Heart left ventricle (tissue), 16 donors: ENCODE results near the gene MKKS. TPM values are rescaled to one million over a fixed set of nuclear protein-coding genes. Genes with fewer than 3 reads are reported as not detected.

Experiments used
- ATAC-seq, 4 donors: fragments of 200-7000 bp; cut with Tn5 transposase; one replicate each; pipeline ENCODE4 v1.9.1; 2020 to 2022; ENCODE audit warnings: moderate library complexity in 4 of 4, mild to moderate bottlenecking in 3 of 4, moderate number of reproducible peaks in 1 of 4
- DNase-seq, 5 donors: peaks; one replicate each; pipeline ENCODE4 v3.0.0-alpha.2; 2020
- H3K27ac ChIP-seq, 12 donors: fragments of 200-600 bp; sonication (generic) in 4 of 12; one replicate each; pipeline versions ENCODE4 v1.5.0 to v1.8.0; 2016 to 2022; ENCODE audit warnings: mild to moderate bottlenecking in 2 of 12
- H3K27me3 ChIP-seq, 9 donors: fragments of 200-600 bp; sonication (generic) in 2 of 9; one replicate each; pipeline versions ENCODE4 v1.5.1 to v1.8.0; 2016 to 2022; ENCODE audit warnings: mild to moderate bottlenecking in 3 of 9
- H3K36me3 ChIP-seq, 9 donors: fragments of 200-600 bp; sonication (generic) in 2 of 9; one replicate each; pipeline versions ENCODE4 v1.5.0 to v1.8.0; 2018 to 2022; ENCODE audit warnings: mild to moderate bottlenecking in 2 of 9
- H3K4me1 ChIP-seq, 12 donors: fragments of 200-600 bp; sonication (generic) in 4 of 12; one replicate each; pipeline versions ENCODE4 v1.5.0 to v1.8.0; 2016 to 2022; ENCODE audit warnings: mild to moderate bottlenecking in 3 of 12
- H3K4me3 ChIP-seq, 12 donors: fragments of 200-600 bp; sonication (generic) in 4 of 12; one replicate each; pipeline versions ENCODE4 v1.5.0 to v1.8.0; 2017 to 2022; ENCODE audit warnings: mild to moderate bottlenecking in 9 of 12, moderate library complexity in 4 of 12
- H3K9me3 ChIP-seq, 12 donors: fragments of 200-600 bp; sonication (generic) in 4 of 12; one replicate each; pipeline versions ENCODE4 v1.5.0 to v1.8.0; 2016 to 2022; ENCODE audit warnings: mild to moderate bottlenecking in 1 of 12
- CTCF ChIP-seq, 12 donors: fragments of 200-600 bp; sonication (generic) in 4 of 12; IDR thresholded peaks; one replicate each; pipeline versions ENCODE4 v1.5.0 to v1.8.0; 2018 to 2022; ENCODE audit warnings: antibody characterized with exemption in 12 of 12, mild to moderate bottlenecking in 5 of 12
- POLR2A ChIP-seq, 2 donors: fragments of 450-650 bp; IDR thresholded peaks; one replicate each; pipeline ENCODE4 v1.6.1; 2017; ENCODE audit warnings: antibody characterized with exemption in 2 of 2, mild to moderate bottlenecking in 2 of 2, moderate library complexity in 2 of 2
- whole genome bisulfite sequencing, 4 donors: extraction: QIAGEN DNeasy Blood & Tissue Kit in 2 of 4; methylation state at CpG; one replicate each; pipeline versions ENCODE4 v1.1.5 to v1.1.7; 2013 to 2018; 5-methylcytosine and 5-hydroxymethylcytosine counted together
- intact Hi-C, 10 donors: fragments of 100-400 bp; cut with DNase I; formaldehyde crosslinking; loops; one replicate each; pipeline versions ENCODE4 v1.11.1 to v1.14.2; 2022
- polyA plus RNA-seq, 2 donors: library from polyadenylated mRNA; stranded (reverse); fragments of 200-250 nt; gene quantifications; one replicate each; pipeline ENCODE4 v1.2.3, GENCODE V29; 2013
- total RNA-seq, 9 donors: library from RNA; depleted of rRNA in 2 of 9; stranded (reverse); fragments of >200 nt in 2 of 9; fragmentation: NEBNext Ultra II Directional in 3 of 9; extraction: Animal tissue kit (Norgen Biotek cat#: 25700) in 3 of 9; gene quantifications; one replicate each; pipeline versions ENCODE4 v1.1.0 to v1.2.4, GENCODE V29; 2016 to 2023
- donor health status: ischemic (EF 13 %, LVEDD 7.1; RV severe dilation, severe dysfunction).
- donor health status: healthy with polysubstance abuse.
- donor health status: DM: no; HTN: yes; CAD: no.
- donor health status: DM: no; HTN: no; CAD: no.
- donor health status: ischemic (EF 25% LVEDD 6.9; RV normal size, moderate dysfunction).
- donor health status: ischemic (EF 25% LVEDD 5.7; RV mildly dilated, moderate dysfunction).
- donor health status: healthy.
- donor health status: DM: yes; HTN: yes; CAD: no.
- donor health status: ischemic (EF 35%, LVEDD 5.7; RV mildly dilated, moderate dysfunction).
- donor health status: nonischemic (EF 11% LVEDD 7.7; RV severe dilation, severe dysfunction).
- donor health status: DM: yes; HTN: yes; CAD: no.
- donor health status: PGD.
- donor health status: ischemic (EF 29% LVEDD 5.4; RV normal size, mild dysfunction).
- donor health status: nonischemic (EF 23%, LVEDD 6.1; RV moderate dilation, normal function).

The MKKS gene
- total and polyA plus RNA-seq, 11 donors: 12.0 to 30.1 (median 19.0) TPM

- DNase-seq (no peak), ATAC-seq (no peak)
- Histone ChIP-seq H3K9me3 (peaks cover 0 to 4% (median 0%) of the 10 kb centered on the region in 12 donors), H3K36me3 (no peaks in the 10 kb centered on the region), H3K4me1 (peaks cover 0 to 5% (median 0%) of the 10 kb centered on the region in 12 donors), H3K27me3 (no peaks in the 10 kb centered on the region), H3K27ac (no peak overlapping the region), H3K4me3 (no peak overlapping the region)
- TF ChIP-seq POLR2A (IDR thresholded peaks at IDR 0.05) (no peak), CTCF (IDR thresholded peaks at IDR 0.05) (no peak)
- intact Hi-C loops: no loop called here
- WGBS, 4 donors: 94 to 97% (median 96%) methylated on average over 3 of the region's 3 CpGs
Observed at GRCh38 chr20:10368702-10369041, 65.3 kb downstream of the MKKS start.

- intact Hi-C loops: no loop called here
- ATAC-seq (no peak), DNase-seq (no peak)
- no peaks in the 10 kb centered on the region for H3K36me3 ChIP-seq
- H3K9me3 ChIP-seq: peaks cover 0 to under 1% (median 0%) of the 10 kb centered on the region in 12 donors
- H3K4me3 ChIP-seq: no peak overlapping the region
- whole genome bisulfite sequencing, 4 donors: 94 to 97% (median 96%) methylated on average over 12 of the region's 12 CpGs
- TF ChIP-seq CTCF (IDR thresholded peaks at IDR 0.05): no peak
- H3K4me1 ChIP-seq: peaks cover 0 to 5% (median 0%) of the 10 kb centered on the region in 12 donors
- H3K27me3 ChIP-seq: peaks cover 0 to 3% (median 0%) of the 10 kb centered on the region in 9 donors
- no peak overlapping the region for H3K27ac ChIP-seq
Observed at GRCh38 chr20:10367943-10368701, 65.9 kb downstream of the MKKS start.

GRCh38 chr20:10367693-10367942 is 66.4 kb downstream of the MKKS start:
- H3K27me3 ChIP-seq: peaks cover 0 to 3% (median 0%) of the 10 kb centered on the region in 9 donors
- TF ChIP-seq CTCF (IDR thresholded peaks at IDR 0.05) (no peak), POLR2A (IDR thresholded peaks at IDR 0.05) (no peak)
- ATAC-seq (no peak), DNase-seq (no peak)
- intact Hi-C loops: no loop called here
- H3K9me3 ChIP-seq: no peaks in the 10 kb centered on the region
- H3K36me3 ChIP-seq: no peaks in the 10 kb centered on the region
- peaks cover 0 to 5% (median 0%) of the 10 kb centered on the region in 12 donors for H3K4me1 ChIP-seq
- no peak overlapping the region for H3K4me3 ChIP-seq
- no peak overlapping the region for H3K27ac ChIP-seq

GRCh38 chr20:10366898-10367692 is 66.9 kb downstream of the MKKS start:
- Histone ChIP-seq H3K27ac (no peak overlapping the region), H3K9me3 (no peaks in the 10 kb centered on the region), H3K27me3 (peaks cover 0 to 3% (median 0%) of the 10 kb centered on the region in 9 donors), H3K4me1 (peaks cover 0 to 5% (median 0%) of the 10 kb centered on the region in 12 donors), H3K4me3 (no peak overlapping the region), H3K36me3 (no peaks in the 10 kb centered on the region)
- TF ChIP-seq CTCF (IDR thresholded peaks at IDR 0.05) (no peak), POLR2A (IDR thresholded peaks at IDR 0.05) (no peak)
- 83 to 86% (median 84%) methylated on average over 4 of the region's 4 CpGs for WGBS, 4 donors
- intact Hi-C loops: no loop called here
- ATAC-seq (no peak), DNase-seq (no peak)
